HG03066 (cell line): ENCODE results near the gene PPP1R36.
"Not testable (repeated sequence)": the region's sequence is repeated elsewhere in the genome, so short reads cannot be mapped to it uniquely, and the experiment has no call there.

Source experiments
- ATAC-seq: cut with Tn5 transposase; IDR thresholded peaks from one replicate; pipeline ENCODE4 v1.9.1; 2021; ENCODE audit warnings: low read depth; ENCODE audit not compliant: unreplicated experiment

The PPP1R36 gene

GRCh38 chr14:64517667-64518066 is 32.1 kb upstream of the PPP1R36 start:
- not testable (repeated sequence) for ATAC-seq

- no peak for ATAC-seq
Measured at GRCh38 chr14:64518229-64518628, 31.5 kb upstream of the PPP1R36 start.

- no peak for ATAC-seq
Measured at GRCh38 chr14:64520699-64521098, 29.1 kb upstream of the PPP1R36 start.

- ATAC-seq = no peak
Measured at GRCh38 chr14:64522591-64523355, 27.0 kb upstream of the PPP1R36 start.

GRCh38 chr14:64525354-64525753 is 24.4 kb upstream of the PPP1R36 start:
- no peak for ATAC-seq

GRCh38 chr14:64531567-64531966 is 18.2 kb upstream of the PPP1R36 start:
- ATAC-seq = no peak

GRCh38 chr14:64536488-64537245 is 13.1 kb upstream of the PPP1R36 start:
- no peak for ATAC-seq

GRCh38 chr14:64540208-64541202 is 9.3 kb upstream of the PPP1R36 start, which contains the start of gene HSPA2:
Gene HSPA2 (plus strand): TSS chr14:64540741. CDS start chr14:64540850, 109 bp downstream.
- ATAC-seq = peak; percentile 93

- no peak for ATAC-seq
Measured at GRCh38 chr14:64541261-64541971, 8.3 kb upstream of the PPP1R36 start.

- no peak for ATAC-seq
Measured at GRCh38 chr14:64541972-64542835, 7.6 kb upstream of the PPP1R36 start.

- no peak for ATAC-seq
Measured at GRCh38 chr14:64542836-64543201, 6.9 kb upstream of the PPP1R36 start.

- ATAC-seq = no peak
Measured at GRCh38 chr14:64544607-64545312, 5.0 kb upstream of the PPP1R36 start.

- no peak for ATAC-seq
Measured at GRCh38 chr14:64549016-64549415, 745 bp upstream of the PPP1R36 start.

GRCh38 chr14:64550621-64551333 is 1.0 kb downstream of the PPP1R36 start:
- no peak for ATAC-seq

- ATAC-seq = no peak
Measured at GRCh38 chr14:64554556-64554955, 4.8 kb downstream of the PPP1R36 start.

GRCh38 chr14:64556526-64556925 is 6.8 kb downstream of the PPP1R36 start:
- no peak for ATAC-seq

- ATAC-seq = not testable (repeated sequence)
Measured at GRCh38 chr14:64558216-64558615, 8.5 kb downstream of the PPP1R36 start.

- ATAC-seq = no peak
Measured at GRCh38 chr14:64561631-64562030, 11.9 kb downstream of the PPP1R36 start.
